Stimulated activated CD4-positive, alpha-beta T cell treated with anti-CD3 and anti-CD28 coated beads, Interleukin-1b, Interleukin-23, amount 100 ng/mL, for 1 hour (primary cell): ENCODE data around the gene ATRNL1.

ENCODE experiments used
- DNase-seq, 2 donors: peaks; one replicate each; pipeline ENCODE4 v3.0.0-alpha.2; 2020; ENCODE audit warnings: low read depth in 2 of 2

Gene ATRNL1

GRCh38 chr10:115947104-115947503 lies 853.9 kb downstream of the ATRNL1 start:
- no peak for DNase-seq

GRCh38 chr10:115948465-115948864 lies 855.3 kb downstream of the ATRNL1 start:
- DNase-seq: no peak

- DNase-seq: no peak
Observed at GRCh38 chr10:115949282-115949844, 856.2 kb downstream of the ATRNL1 start.

GRCh38 chr10:115950320-115950719 lies 857.2 kb downstream of the ATRNL1 start:
- no peak for DNase-seq

GRCh38 chr10:115951242-115951641 lies 858.1 kb downstream of the ATRNL1 start:
- no peak for DNase-seq

GRCh38 chr10:115953281-115953680 lies 860.1 kb downstream of the ATRNL1 start:
- no peak for DNase-seq

GRCh38 chr10:115953968-115954367 lies 860.8 kb downstream of the ATRNL1 start:
- no peak for DNase-seq

- DNase-seq: no peak
Observed at GRCh38 chr10:115956225-115957011, 863.3 kb downstream of the ATRNL1 start.

- no peak for DNase-seq
Observed at GRCh38 chr10:115957012-115957399, 863.8 kb downstream of the ATRNL1 start.

- DNase-seq: no peak
Observed at GRCh38 chr10:115957786-115958442, 864.7 kb downstream of the ATRNL1 start.

GRCh38 chr10:115963848-115964247 lies 870.7 kb downstream of the ATRNL1 start:
- no peak for DNase-seq

GRCh38 chr10:115964827-115965226 lies 871.7 kb downstream of the ATRNL1 start:
- DNase-seq: no peak

GRCh38 chr10:115965376-115965775 lies 872.2 kb downstream of the ATRNL1 start:
- no peak for DNase-seq

GRCh38 chr10:115968236-115968635 lies 875.1 kb downstream of the ATRNL1 start:
- no peak for DNase-seq

GRCh38 chr10:115969591-115969990 lies 876.4 kb downstream of the ATRNL1 start:
- no peak for DNase-seq

- DNase-seq: no peak
Observed at GRCh38 chr10:115971921-115972320, 878.8 kb downstream of the ATRNL1 start.

- no peak for DNase-seq
Observed at GRCh38 chr10:115972426-115972825, 879.3 kb downstream of the ATRNL1 start.

- no peak for DNase-seq
Observed at GRCh38 chr10:115974351-115974750, 881.2 kb downstream of the ATRNL1 start.

GRCh38 chr10:115974816-115975430 lies 881.8 kb downstream of the ATRNL1 start:
- no peak for DNase-seq

GRCh38 chr10:115975506-115975905 lies 882.3 kb downstream of the ATRNL1 start:
- DNase-seq: no peak

GRCh38 chr10:115976342-115976741 lies 883.2 kb downstream of the ATRNL1 start:
- DNase-seq: no peak

- no peak for DNase-seq
Observed at GRCh38 chr10:115977855-115978254, 884.7 kb downstream of the ATRNL1 start.

GRCh38 chr10:115979576-115979975 lies 886.4 kb downstream of the ATRNL1 start:
- DNase-seq: no peak
